AG08395 (cell line): ENCODE data around the gene MYCL.
"Not testable (repeated sequence)": the region's sequence is repeated elsewhere in the genome, so short reads cannot be mapped to it uniquely, and the experiment has no call there.

Experiments used
- DNase-seq: peaks from one replicate; pipeline ENCODE4 v3.0.0; 2012; ENCODE audit warnings: mixed read lengths, low spot score

The MYCL gene

DNA sequence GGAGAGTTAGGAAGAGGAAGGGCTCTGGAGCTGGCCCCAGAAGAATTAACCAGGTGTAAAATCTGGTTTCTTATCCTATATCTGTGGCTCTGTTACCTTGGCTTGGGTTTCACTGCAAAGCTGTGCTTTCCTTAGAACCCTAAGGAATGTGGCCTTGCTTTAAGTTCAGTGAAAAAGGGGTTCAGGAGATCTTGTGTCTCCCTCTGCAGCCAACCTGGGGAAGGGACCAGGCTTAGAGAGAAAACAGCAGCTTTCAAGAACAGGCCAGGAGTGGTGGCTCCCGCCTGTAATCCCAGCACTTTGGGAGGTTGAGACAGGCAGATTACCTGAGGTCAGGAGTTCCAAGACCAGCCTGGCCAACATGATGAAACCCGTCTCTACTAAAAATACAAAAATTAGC is 16.1 kb upstream of the MYCL start:
- no peak for DNase-seq

DNA sequence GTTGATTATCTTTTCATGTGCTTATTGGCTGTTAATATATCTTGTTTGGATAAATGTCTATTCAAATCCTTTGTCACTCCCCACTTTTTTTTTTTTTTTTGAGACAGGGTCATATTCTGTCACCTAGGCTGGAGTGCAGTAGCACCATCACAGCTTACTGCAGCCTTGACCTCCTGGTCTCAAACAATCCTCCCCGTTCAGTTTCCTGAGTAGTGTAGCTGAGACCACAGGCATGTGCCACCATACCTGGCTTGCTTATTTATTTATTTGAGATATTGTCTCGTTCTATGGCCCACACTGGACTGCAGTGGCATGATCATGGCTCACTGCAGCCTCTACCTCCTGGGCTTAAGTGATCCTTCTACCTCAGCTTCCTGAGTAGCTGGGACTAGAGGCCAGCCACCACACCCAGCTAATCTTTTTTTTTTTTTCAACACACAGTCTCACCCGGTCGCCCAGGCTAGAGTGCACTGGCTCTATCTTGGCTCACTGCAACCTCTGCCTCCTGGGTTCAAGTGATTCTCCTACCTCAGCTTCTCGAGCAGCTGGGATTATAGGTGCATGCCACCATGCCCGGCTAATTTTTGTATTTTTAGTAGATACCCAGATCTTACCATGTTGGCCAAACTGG is 13.9 kb upstream of the MYCL start:
- no peak for DNase-seq

DNA sequence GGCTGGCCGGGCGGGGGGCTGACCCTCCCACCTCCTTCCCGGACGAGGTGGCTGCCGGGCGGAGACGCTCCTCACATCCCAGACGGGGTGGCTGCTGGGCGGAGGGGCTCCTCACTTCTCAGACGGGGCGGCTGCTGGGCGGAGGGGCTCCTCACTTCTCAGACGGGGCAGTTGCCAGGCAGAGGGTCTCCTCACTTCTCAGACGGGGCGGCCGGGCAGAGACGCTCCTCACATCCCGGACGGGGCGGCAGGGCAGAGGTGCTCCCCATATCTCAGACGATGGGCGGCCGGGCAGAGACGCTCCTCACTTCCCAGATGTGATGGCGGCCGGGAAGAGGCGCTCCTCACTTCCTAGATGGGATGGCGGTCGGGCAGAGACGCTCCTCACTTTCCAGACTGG is 11.4 kb upstream of the MYCL start:
- DNase-seq, result not testable (repeated sequence)

DNA sequence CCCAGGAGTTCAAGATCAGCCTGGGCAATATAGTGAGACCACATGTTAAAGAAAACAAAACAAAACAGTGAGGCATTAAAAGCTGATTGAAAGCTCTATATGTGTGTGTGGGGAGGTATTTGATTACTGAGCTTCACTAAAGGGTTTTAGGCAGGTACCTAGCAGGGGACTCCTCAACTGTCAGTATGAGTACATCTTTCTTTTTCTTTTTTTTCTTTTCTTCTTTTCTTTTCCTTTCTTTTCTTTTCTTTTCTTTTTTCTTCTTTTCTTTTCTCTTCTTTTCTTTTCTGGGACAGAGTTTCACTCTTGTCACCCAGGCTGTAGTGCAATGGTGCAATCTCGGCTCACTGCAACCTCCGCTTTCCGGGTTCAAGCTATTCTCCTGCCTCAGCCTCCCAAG is 8.5 kb upstream of the MYCL start:
- DNase-seq, result no peak

DNA sequence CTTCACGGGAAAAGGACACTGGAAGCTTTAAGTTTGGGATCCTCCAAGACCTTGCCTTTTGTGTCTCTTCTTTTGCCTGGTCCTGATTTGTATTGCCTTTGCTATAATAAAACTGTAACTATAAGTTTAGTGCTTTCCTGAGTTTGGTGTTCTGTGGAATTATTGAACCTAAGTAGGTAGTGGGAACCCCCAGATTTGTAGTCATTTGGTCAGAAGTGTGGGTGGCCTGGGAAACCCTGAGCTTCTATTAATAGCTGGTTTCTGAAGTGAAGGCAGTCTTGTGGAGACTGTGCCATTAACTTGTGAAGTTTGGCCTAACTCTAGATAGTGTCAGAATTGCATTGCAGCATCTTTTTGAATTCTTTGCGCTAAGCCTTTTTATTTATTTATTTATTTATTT is 6.8 kb upstream of the MYCL start:
- DNase-seq, result no peak

DNA sequence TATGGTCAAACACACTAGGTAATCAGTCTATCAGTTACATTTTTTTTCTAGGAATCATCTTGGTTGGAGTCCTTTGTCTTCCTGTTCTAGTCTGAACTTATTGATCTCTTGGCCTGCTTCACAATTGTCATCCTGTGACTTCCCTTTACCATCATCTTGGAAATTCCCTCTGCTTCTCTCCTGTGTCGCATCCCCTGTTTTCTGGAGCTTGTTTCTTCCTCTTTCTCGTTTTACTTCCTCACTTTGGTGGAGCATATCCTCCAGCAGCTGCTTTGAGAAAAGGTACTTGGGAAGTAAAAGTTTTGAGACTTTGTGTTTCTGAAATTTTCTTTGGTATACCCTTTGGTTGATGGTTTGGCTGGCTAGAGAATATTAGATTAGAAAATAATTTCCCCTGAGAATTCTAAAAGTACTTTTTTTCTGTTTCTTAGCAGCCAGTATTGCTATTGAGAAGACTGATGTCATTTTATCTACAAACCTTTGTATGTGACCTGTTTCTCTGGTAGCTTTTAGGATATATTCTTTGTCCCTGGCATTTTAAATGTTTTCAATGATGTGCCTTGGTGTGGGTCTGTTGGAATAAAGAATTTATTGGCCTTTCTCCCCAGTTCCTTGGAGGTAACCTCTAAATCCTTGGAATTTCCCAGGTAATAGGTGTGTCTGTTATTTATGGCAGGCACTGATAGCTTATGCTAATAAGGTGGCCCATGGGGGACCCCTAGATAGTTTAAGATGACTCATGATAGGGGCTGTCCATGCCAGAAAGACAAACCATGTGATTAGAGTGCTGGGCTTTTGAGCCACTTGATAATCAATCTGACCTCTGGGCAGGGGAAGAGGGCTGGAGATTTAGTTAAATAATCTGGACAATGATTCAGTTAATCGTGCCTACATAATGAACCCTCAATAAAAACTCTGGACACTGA is 6.1 kb upstream of the MYCL start:
- no peak for DNase-seq

DNA sequence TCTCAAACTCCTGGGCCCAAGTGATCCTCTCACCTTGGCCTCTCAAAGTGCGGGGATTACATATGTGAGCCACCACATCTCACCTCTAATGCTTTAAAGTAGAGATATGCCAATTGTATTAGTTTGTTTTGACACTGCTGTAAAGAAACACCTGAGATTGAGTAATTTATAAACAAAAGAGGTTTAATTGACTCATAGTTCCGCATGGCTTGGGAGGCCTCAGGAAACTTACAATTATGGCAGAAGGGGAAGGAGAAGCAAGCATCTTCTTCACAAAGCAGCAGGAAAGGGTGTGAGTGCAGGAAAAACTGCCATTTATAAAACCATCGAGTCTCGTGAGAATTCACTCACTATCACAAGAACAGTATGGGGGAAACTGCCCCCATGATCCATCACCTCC is 3.5 kb upstream of the MYCL start:
- no peak for DNase-seq

DNA sequence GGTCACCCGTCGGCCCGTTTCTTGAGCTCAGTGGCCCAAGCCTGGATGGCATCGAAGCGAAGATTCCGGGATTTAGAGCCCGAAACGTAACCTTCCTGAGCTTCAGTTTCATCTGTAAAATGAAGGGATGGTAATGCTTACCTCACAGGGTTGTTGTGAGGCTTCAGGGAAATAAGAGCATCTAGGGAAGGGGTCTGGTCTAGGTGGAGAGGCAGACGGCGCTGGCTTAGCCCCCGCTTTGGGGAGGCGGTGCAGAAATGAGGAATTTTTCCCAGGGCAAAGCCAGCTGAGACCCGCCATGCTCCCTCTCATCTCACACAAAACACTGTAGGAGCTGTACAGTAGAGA is 717 bp upstream of the MYCL start:
- no peak for DNase-seq

DNA sequence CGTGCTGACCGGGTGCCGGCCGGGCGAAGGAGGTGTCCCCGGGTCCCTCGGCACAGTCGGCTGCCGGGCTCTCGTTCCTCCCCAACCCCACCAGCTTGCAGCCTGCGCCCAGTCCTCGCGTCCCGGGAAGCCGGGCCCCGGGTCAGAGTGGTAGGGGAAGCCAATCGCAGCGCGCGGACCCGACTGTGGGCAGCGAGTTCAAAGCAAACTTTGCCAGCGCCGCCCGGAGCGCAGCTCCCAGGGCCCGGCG is 328 bp downstream of the MYCL start:
- peak; percentile 17 for DNase-seq

DNA sequence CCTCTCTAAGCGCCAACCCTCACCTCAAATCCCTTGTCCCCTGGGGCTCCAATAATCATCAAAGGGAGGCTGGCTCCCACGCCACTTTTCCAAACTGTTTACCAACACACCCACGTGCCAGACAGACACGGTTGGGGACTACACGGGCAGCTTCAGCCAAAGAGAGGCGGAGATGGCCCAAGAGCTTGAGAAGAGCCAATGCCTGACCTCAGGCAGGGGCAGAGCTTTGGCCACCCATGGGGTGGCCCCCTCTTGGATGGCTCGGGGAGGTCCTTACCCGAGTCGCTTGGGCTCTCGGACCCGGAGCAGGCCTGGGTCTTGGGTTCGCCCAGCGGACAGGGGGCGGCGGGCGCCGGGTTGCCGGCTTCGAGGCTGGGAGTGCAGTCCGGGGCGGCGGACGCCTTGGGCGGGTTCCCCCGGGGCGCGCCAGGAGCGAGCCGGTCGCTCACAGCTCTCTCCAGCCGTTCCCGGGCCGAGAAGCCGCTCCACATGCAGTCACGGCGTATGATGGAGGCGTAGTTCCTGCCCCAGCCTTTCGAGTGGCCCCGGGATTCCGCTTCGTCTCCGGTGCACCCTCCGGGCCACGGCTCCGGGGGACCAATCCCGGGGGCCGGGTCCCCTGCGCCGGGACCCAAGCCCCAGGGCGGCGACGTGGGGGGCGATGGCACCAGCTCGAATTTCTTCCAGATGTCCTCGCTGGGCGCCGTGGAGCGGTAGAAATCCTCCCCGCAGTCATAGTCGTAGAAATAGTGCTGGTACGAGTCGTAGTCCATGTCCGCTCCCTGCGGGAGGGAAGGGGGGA is 854 bp downstream of the MYCL start:
- peak; percentile 36 for DNase-seq

DNA sequence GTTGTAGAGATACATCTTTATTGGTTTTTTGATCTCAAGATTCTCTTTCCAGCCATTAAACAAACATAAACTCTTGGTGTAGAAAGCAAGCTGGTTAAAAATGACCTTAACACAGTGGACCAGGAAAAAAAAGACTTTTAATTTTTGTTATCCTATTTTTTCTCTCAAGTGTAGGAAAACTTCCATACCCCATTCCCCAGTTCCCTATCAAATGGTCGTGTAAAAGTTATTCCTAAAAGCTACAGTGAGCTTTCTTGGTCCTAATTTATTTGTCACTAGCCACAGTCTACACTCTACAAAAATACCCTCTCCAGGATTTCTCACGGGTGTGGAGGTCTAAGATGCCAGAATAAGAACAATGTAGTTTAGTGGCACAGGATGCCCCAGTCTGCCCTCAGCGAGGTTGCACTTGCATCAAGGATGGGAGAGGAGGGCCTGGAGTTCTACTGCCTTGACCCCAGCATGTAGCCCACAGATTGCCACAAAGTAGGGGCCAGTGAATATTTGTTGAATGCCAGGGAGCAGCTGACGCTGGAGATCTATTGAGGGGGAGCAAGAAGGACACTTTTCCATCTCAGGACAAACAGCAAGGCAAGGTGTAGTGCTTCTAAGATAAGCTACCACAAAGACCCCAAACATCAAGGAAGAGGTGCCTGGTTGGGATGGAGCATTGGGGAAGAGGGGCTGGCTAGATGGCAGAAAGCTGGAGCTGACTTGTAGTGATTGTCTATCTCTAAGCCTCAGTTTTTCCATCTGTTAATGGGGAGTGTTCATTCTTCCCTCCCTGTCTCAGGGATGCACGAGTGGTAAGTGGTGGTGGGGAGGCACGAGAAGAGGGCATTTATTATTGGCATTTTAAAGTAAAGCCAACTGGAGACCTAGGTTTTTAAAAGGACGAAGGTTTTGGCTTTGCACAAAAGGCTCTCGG is 1.8 kb downstream of the MYCL start:
- no peak for DNase-seq

DNA sequence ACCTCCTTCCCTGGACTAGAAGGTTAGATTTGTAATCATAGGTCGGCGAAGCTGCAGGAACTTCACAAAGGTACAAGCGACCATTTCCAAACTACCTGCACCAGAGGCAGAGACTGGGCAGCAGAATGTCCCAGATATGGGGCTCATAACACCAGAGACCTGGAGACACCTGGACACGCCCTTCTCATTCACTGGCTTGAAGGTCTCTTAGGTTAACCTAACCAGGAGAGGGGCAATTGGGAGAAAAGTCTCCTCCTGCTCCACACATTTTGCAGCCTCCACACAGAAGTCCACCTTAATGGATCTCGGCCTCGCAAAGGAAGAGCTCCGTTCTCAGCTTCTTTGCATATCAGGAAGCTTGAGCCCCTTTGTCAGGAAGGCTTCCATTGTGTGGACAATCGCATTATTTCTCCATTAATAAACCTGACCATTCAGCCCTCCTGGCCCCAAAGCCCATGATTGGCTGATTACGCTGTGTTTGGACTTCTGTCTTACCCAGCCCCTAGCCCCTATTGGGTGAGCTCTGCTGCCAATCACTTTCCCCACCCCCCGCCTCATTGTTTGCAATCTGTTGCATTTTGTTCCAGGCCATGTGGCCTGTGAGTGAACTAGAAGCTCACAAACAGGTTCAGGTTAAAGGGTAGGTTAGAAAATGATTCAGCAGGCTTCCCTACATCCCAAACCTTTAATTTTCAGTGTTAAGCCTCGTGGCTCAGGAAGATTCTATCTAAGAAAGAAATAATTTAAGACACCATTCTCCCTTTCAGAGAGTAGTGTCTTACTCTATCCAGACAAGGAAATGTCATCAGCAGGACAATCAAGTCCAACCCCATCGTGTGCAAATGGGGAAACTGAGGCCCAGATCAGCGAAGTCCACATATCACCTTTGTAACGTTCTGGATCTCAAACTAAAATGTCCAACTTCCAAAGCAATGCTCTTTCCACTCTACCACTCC is 2.8 kb downstream of the MYCL start:
- DNase-seq, result peak; percentile 53

DNA sequence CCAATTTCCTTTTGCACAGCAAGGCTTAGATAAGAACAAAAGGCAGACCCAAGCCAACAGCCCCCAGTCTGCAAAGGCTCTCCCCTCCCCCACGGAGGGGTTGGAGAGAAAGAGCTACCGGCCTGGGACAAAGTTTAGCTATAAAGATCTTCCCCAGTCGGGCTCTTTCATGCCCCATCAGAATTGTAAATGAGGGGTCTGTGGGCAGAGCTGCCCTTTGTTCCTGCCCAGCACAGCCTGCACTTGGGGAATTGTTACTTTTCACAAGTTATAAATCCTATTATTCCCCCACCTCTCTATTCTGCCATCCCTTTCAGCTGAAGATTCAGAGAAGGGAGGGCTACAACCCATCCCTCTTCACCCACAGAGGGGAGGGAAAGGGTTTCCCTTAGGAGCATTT is 3.5 kb downstream of the MYCL start:
- DNase-seq, result no peak

DNA sequence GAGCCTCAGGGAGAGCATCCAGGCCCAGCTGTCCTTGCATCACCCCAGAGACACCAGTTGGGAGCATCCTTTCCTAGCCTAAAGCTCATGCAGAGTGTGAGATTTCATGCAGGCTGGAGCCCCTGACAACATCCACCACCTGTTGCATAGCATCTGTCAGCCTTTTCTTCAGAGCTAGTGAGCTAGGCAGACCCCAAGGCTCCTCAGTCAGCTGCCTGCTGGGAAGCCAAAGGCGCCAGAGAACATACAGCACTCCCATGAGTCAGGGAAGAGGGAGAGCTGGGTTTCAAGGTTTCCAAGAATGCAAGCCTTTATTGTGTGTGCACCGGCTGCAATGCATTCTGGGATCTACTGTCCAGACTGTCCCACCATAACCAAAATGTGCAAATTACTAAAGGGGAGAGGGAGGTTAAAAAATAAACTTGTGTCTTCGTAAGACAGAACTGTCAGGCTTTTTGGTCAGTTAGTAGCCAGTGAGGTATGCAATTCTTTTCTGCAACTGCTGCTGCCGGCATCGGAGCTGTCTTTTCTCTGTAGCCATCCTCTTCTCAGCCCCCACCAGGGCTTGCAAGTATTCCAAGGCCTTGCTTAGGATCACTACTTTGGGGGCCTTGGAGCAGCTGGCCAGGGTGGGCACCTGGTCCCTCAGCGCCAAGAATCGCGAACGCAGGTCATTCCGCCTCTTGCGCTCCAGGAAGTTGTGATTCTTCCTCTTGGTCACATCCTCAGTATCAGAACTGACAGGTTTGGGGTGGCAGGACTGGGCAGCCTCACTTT is 4.6 kb downstream of the MYCL start:
- no peak for DNase-seq

DNA sequence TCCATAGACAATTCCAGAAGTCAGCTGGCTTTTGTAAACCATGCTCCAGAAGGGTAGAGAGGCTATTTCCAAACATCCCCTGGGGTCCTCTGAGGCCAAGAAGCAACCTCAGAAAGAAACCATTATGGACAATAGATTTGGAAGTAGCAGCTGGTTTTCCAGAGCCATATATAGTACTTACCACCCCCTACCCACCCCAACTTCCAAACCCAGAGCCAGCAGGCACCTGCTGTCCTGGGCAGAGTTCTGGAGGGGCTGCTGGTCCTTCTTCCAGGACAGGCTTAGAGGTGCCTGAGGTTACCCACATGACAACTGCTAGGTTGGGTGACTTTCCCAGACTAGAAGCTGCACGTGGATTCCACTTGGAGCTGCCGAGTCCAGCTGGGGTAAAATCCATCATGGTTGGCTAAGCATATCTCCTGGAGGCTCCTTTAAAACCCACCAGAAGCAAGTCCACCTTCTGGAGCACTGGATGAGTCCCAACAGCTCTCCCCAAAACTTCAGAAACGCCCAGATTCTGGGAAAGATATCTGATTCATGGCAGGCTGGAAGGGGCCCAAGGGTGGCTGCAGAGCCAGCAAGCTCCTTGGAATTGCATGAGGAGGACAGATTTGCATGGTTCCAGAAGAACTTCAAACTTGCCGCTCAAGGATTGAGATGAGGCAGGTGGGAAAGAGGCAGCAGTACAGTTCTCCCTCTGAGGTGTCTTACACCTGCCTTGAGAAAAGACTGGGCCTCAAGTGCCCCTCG is 5.8 kb downstream of the MYCL start:
- peak; percentile 32 for DNase-seq

DNA sequence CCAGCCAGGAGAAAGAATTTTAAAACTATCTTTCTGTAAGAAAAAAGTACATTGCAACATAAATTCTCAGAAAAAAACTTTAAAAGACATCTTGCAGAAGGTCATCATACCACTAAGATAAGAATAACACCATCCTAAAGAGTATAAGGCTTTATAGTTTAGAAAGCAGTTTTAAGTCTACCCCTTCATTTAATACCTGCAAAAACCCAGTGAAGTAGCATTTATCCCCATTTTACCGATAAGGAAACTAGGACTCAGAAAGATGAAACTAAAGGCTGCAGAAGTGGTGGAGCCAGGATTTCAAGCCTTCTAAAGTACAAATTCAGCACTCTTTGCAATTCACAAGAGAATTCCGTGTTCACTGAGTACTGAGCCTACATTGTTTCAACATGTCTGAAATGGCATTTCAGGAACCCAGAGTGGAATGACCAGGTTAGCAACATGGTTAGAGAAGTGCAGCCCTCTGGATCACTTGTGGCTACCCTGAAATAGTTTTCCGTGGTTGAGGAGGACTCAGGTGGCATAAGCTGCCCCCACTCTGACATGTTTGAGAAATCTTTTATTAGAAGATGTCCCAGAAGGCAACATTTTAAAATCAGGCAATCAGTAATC is 6.7 kb downstream of the MYCL start:
- DNase-seq, result no peak

DNA sequence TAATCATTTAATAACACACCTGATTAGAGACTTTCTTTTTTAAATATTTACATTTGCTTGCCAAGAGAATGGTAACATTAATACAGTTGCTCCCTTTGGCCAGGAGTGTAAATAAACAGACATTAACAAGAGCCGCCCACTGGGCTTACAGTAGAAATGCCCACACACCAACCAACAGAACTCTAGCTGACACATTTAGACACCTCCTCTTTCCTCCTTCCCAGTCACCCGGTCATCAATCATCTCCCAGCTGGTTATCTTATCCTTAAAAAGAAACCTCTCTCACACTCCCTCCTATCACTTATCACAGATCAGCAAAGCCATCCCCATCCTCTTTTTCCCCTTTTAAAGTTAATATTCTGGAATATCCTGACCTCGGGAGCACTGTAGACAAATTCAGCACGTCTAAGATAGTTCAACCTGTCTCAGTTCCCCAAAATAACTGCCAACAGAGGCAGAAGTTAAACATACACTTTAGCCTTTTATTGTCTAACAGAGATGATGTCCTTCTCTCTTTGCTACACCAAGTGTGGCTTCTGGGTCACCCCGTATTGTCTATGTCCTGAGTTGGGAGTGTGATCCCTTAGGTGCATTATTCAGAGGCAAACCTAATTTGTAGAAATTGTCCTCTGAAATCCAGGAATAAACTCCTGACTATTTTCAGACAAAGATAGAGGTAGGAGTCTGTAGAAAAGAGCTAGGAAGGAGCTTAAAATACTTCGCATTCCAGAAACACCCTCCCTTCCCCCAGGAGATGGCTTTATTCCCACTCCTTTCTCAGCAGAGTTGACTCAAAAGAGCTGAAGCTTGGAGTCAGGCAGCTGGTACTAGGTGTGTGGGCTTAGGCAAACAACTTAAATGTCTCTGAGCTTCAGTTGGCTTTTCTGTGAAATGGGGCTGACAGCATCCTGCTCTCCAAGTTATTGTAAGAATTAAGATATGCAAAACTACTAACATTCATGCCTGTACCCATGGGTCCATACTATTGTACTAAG is 8.8 kb downstream of the MYCL start:
- DNase-seq, result peak; percentile 79

DNA sequence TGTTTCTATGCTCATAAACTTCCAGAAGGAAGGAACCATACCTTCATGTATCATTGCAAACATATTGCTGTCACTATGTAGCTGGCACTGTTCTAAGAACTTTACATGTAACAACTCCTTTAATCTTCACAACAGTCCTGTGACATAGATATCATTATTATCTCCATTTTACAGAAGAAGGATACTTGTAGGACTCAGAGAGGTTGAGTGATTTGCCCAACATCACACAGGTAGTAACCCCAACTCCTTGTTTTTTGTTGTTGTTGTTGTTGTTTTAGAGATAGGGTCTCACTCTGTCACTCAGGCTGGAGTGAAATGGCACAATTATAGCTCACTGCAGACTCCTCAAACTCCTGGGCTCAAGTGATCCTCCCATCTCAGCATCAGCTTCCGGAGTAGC is 10.8 kb downstream of the MYCL start:
- no peak for DNase-seq
